Vagina (tissue), 2 donors: ENCODE data around the gene FIBCD1. TPM values are rescaled to one million over a fixed set of nuclear protein-coding genes. Genes with fewer than 3 reads are reported as not detected.

Source experiments
- DNase-seq, 2 donors: peaks; one replicate each; pipeline ENCODE4 v3.0.0-alpha.2; 2017; ENCODE audit errors: extremely low spot score in 2 of 2
- H3K27ac ChIP-seq: fragments of 200-600 bp; sonication (generic); one replicate; pipeline ENCODE4 v1.5.1; 2019
- H3K27me3 ChIP-seq: fragments of 200-600 bp; sonication (generic); one replicate; pipeline ENCODE4 v1.5.1; 2019
- H3K36me3 ChIP-seq, 2 donors: fragments of 200-600 bp; sonication (generic); one replicate each; pipeline ENCODE4 v1.5.1; 2017 to 2019
- H3K4me1 ChIP-seq: fragments of 200-600 bp; sonication (generic); one replicate; pipeline ENCODE4 v1.5.1; 2019
- H3K4me3 ChIP-seq, 2 donors: fragments of 200-600 bp; sonication (generic); 1 replicate in 1 of 2; 2 replicates in 1 of 2; pipeline ENCODE4 v1.5.1; 2016 to 2019
- H3K9me3 ChIP-seq: fragments of 200-600 bp; sonication (generic); one replicate; pipeline ENCODE4 v1.5.1; 2019
- CTCF ChIP-seq, 3 experiments: fragments of 450-650 bp in 2 of 3; fragments of 200-600 bp in 1 of 3; sonication (generic) in 1 of 3; IDR thresholded peaks; one replicate each; pipeline ENCODE4 v1.5.1; 2017 to 2019; ENCODE audit warnings: antibody characterized with exemption in 3 of 3, mild to moderate bottlenecking in 2 of 3, moderate library complexity in 2 of 3
- POLR2A ChIP-seq, 2 donors: fragments of 450-650 bp; IDR thresholded peaks; one replicate each; pipeline ENCODE4 v1.6.1; 2017; ENCODE audit warnings: antibody characterized with exemption in 2 of 2, mild to moderate bottlenecking in 2 of 2, moderate library complexity in 2 of 2
- POLR2AphosphoS5 ChIP-seq, 2 donors: sonication (generic); formaldehyde crosslinking; IDR thresholded peaks; one replicate each; pipeline ENCODE4 v1.9.0; 2017; ENCODE audit warnings: antibody characterized with exemption in 2 of 2, mild to moderate bottlenecking in 2 of 2, low read depth in 1 of 2; ENCODE audit not compliant: insufficient read depth in 1 of 2
- intact Hi-C: fragments of 100-400 bp; cut with DNase I; formaldehyde crosslinking; loops from one replicate; pipeline ENCODE4 v1.15.1; 2023
- total RNA-seq: library from RNA; depleted of rRNA; stranded (reverse); fragments of >200 nt; gene quantifications from one replicate; pipeline ENCODE4 v1.2.3, GENCODE V29; 2016

Gene FIBCD1
- total RNA-seq, 1 donor from 2014 or later, result not detected

GRCh38 chr9:130963337-130963908 is 24.4 kb upstream of the FIBCD1 start:
- Histone ChIP-seq H3K27me3 (no peaks in the 10 kb centered on the region), H3K9me3 (no peaks in the 10 kb centered on the region), H3K4me1 (peaks cover 12% of the 10 kb centered on the region), H3K27ac (no peak overlapping the region), H3K36me3 (no peaks in the 10 kb centered on the region), H3K4me3 (no peak overlapping the region)
- TF ChIP-seq CTCF (IDR thresholded peaks at IDR 0.05) (no peak), POLR2AphosphoS5 (IDR thresholded peaks at IDR 0.05; ENCODE audit: insufficient read depth in 1 of 2, low read depth in 1 of 2) (no peak), POLR2A (IDR thresholded peaks at IDR 0.05) (no peak)
- no peak for DNase-seq
- intact Hi-C loops, result no loop called here

GRCh38 chr9:130962418-130963316 is 23.6 kb upstream of the FIBCD1 start:
- H3K4me3 ChIP-seq, result no peak overlapping the region
- TF ChIP-seq POLR2AphosphoS5 (IDR thresholded peaks at IDR 0.05; ENCODE audit: insufficient read depth in 1 of 2, low read depth in 1 of 2) (peak; percentile 52 to 55), POLR2A (IDR thresholded peaks at IDR 0.05) (no peak)
- DNase-seq, result no peak
- peaks cover 12% of the 10 kb centered on the region for H3K4me1 ChIP-seq
- no peaks in the 10 kb centered on the region for H3K27me3 ChIP-seq
- H3K27ac ChIP-seq, result no peak overlapping the region
- intact Hi-C loops, result no loop called here
- no peaks in the 10 kb centered on the region for H3K36me3 ChIP-seq
- no peaks in the 10 kb centered on the region for H3K9me3 ChIP-seq

GRCh38 chr9:130961511-130962300 is 22.7 kb upstream of the FIBCD1 start:
- TF ChIP-seq POLR2A (IDR thresholded peaks at IDR 0.05), result no peak
- no peak for TF ChIP-seq CTCF (IDR thresholded peaks at IDR 0.05)
- no peak for TF ChIP-seq POLR2AphosphoS5 (IDR thresholded peaks at IDR 0.05; ENCODE audit: insufficient read depth in 1 of 2, low read depth in 1 of 2)
- H3K9me3 ChIP-seq, result no peaks in the 10 kb centered on the region
- no peaks in the 10 kb centered on the region for H3K27me3 ChIP-seq
- H3K36me3 ChIP-seq, result no peaks in the 10 kb centered on the region
- H3K4me1 ChIP-seq, result peaks cover 12% of the 10 kb centered on the region
- intact Hi-C loops, result no loop called here
- H3K4me3 ChIP-seq, result no peak overlapping the region
- DNase-seq, result no peak
- no peak overlapping the region for H3K27ac ChIP-seq

- H3K27me3 ChIP-seq, result no peaks in the 10 kb centered on the region
- H3K4me3 ChIP-seq, result no peak overlapping the region
- no peaks in the 10 kb centered on the region for H3K9me3 ChIP-seq
- TF ChIP-seq POLR2A (IDR thresholded peaks at IDR 0.05) (no peak), POLR2AphosphoS5 (IDR thresholded peaks at IDR 0.05; ENCODE audit: insufficient read depth in 1 of 2, low read depth in 1 of 2) (no peak), CTCF (IDR thresholded peaks at IDR 0.05) (no peak)
- intact Hi-C loops, result no loop called here
- peaks cover 12% of the 10 kb centered on the region for H3K4me1 ChIP-seq
- DNase-seq, result no peak
- no peaks in the 10 kb centered on the region for H3K36me3 ChIP-seq
- no peak overlapping the region for H3K27ac ChIP-seq
These were observed 21.7 kb upstream of the FIBCD1 start for GRCh38 chr9:130960522-130961378.
